K562 (cell line): ENCODE measurements around the gene ZNF865. TPM values are rescaled to one million over a fixed set of nuclear protein-coding genes. Genes with fewer than 3 reads are reported as not detected.
A peak's percentile ranks its signal among the peaks of the same experiment; 100 is the strongest.

Experiments used
- ATAC-seq: fragments of 200-7000 bp; cut with Tn5 transposase; 3 replicates; pipeline ENCODE4 v1.9.1; 2020; ENCODE audit warnings: moderate library complexity
- BruUV-seq: library from RNA; stranded (reverse); fragments of 400-500 nt; replicated peaks from 2 replicates; lab custom pipeline; 2021; lab: Mats Ljungman, UMichigan
- CTCF ChIA-PET: fragments of 300-600 bp; formaldehyde crosslinking; extraction: SDS; loops from one replicate; lab custom pipeline; 2021; ENCODE audit warnings: low intra/inter-chr PET ratio; lab: Yijun Ruan, JAX
- POLR2A ChIA-PET: fragments of 300-600, 350-650 bp; sonication (Branson Sonifier 250); formaldehyde crosslinking; extraction: SDS; loops from one replicate; lab custom pipeline; 2021; ENCODE audit warnings: antibody characterized with exemption, inconsistent platforms; lab: Yijun Ruan, JAX
- DNase-seq, 4 experiments: peaks; one replicate each; pipeline versions ENCODE4 v3.0.0 to v3.0.0-alpha.2; 2011 to 2018; ENCODE audit warnings: low spot score in 3 of 4, mixed read lengths in 3 of 4; ENCODE audit errors: extremely low read depth in 1 of 4
- FAIRE-seq: peaks from 2 replicates; lab custom pipeline; 2011; peaks lifted over from hg19 to GRCh38; lab: Jason Lieb, UNC
- H2AFZ ChIP-seq: 2 replicates; pipeline ENCODE4 v1.6.0; 2011; ENCODE audit warnings: low read depth, low read length, control low read depth, inconsistent platforms
- H3K27ac ChIP-seq: fragments of 200-600 bp; 3 replicates; pipeline ENCODE4 v1.8.0; 2011; ENCODE audit warnings: low read depth, mild to moderate bottlenecking, control low read depth, inconsistent platforms, low read length, moderate library complexity, mixed read lengths; ENCODE audit errors: extremely low read depth
- H3K27me3 ChIP-seq, 2 experiments: fragments of 300-600 bp in 1 of 2; 2 replicates in 1 of 2; 3 replicates in 1 of 2; pipeline versions ENCODE4 v1.6.0 to v1.8.0; 2011; ENCODE audit warnings: inconsistent platforms in 2 of 2, low read length in 2 of 2, mild to moderate bottlenecking in 1 of 2, mixed read lengths in 1 of 2, moderate library complexity in 1 of 2; ENCODE audit not compliant: control insufficient read depth in 2 of 2, insufficient read depth in 2 of 2
- H3K36me3 ChIP-seq: fragments of 300-600 bp; 3 replicates; pipeline ENCODE4 v1.8.0; 2011; ENCODE audit warnings: mild to moderate bottlenecking, low read length, inconsistent platforms; ENCODE audit not compliant: control insufficient read depth, insufficient read depth
- H3K4me1 ChIP-seq, 2 experiments: fragments of 200-600 bp in 1 of 2; replicated peaks in 1 of 2; 2 replicates in 1 of 2; 3 replicates in 1 of 2; pipeline versions ENCODE4 v1.5.1 to v1.8.0; 2011; ENCODE audit warnings: inconsistent platforms in 2 of 2, low read length in 2 of 2, mild to moderate bottlenecking in 1 of 2, mixed read lengths in 1 of 2, moderate library complexity in 1 of 2; ENCODE audit not compliant: control insufficient read depth in 2 of 2, insufficient read depth in 2 of 2
- H3K4me2 ChIP-seq: 2 replicates; pipeline ENCODE4 v1.6.1; 2011; ENCODE audit warnings: low read length, control low read depth, inconsistent platforms, mixed read lengths; ENCODE audit not compliant: insufficient read depth
- H3K4me3 ChIP-seq: fragments of 200-600 bp; sonication (generic), shearing (Covaris generic); 2 replicates; pipeline ENCODE4 v1.5.1; 2016; ENCODE audit warnings: control low read depth, inconsistent platforms
- H3K79me2 ChIP-seq: fragments of 200-600 bp; 3 replicates; pipeline ENCODE4 v1.8.0; 2011; ENCODE audit warnings: low read length, inconsistent platforms; ENCODE audit not compliant: control insufficient read depth, insufficient read depth
- H3K9ac ChIP-seq, 2 experiments: 2 replicates each; pipeline versions ENCODE4 v1.6.0 to v1.6.1; 2011; ENCODE audit warnings: low read depth in 2 of 2, low read length in 2 of 2, control low read depth in 1 of 2, inconsistent platforms in 1 of 2, mild to moderate bottlenecking in 1 of 2, mixed read lengths in 1 of 2; ENCODE audit not compliant: insufficient read depth in 1 of 2
- H3K9me1 ChIP-seq: one replicate; pipeline ENCODE4 v1.6.0; 2011; ENCODE audit warnings: inconsistent platforms, mild to moderate bottlenecking, low read length, moderate library complexity; ENCODE audit not compliant: control insufficient read depth, insufficient read depth
- H3K9me3 ChIP-seq: replicated peaks from 2 replicates; pipeline ENCODE4 v1.5.1; 2011; ENCODE audit warnings: low read depth, low read length, inconsistent platforms; ENCODE audit not compliant: control insufficient read depth, insufficient read depth
- H4K20me1 ChIP-seq: replicated peaks from 2 replicates; pipeline ENCODE4 v1.6.1; 2011; ENCODE audit warnings: low read length, inconsistent platforms, mixed read lengths; ENCODE audit not compliant: control insufficient read depth, insufficient read depth
- ADNP ChIP-seq: fragments of 200-800 bp; sonication (Bioruptor generic); IDR thresholded peaks from 2 replicates; pipeline ENCODE4 v1.6.1; 2016; ENCODE audit warnings: missing genetic modification characterization, missing compliant biosample characterization
- CHCHD3 ChIP-seq: fragments of 250-450 bp; sonication (Bioruptor Pico); IDR thresholded peaks from 2 replicates; pipeline ENCODE4 v2.1.2; 2022; ENCODE audit warnings: mild to moderate bottlenecking
- GTF2A2 ChIP-seq: IDR thresholded peaks from 2 replicates; pipeline ENCODE4 v1.6.1; 2016; ENCODE audit warnings: mild to moderate bottlenecking, missing genetic modification characterization, missing compliant biosample characterization
- LEF1 ChIP-seq: fragments of 450-650 bp; IDR thresholded peaks from 2 replicates; pipeline ENCODE4 v1.6.1; 2016; ENCODE audit warnings: mild to moderate bottlenecking
- NFIC ChIP-seq: fragments of 450-650 bp; IDR thresholded peaks from 2 replicates; pipeline ENCODE4 v1.6.1; 2017; ENCODE audit warnings: mild to moderate bottlenecking, inconsistent platforms
- RBM39 ChIP-seq: fragments of 200-400 bp; formaldehyde crosslinking; optimal IDR thresholded peaks from 2 replicates; pipeline ENCODE3; 2018; ENCODE audit warnings: low read depth, low read length
- SIN3B ChIP-seq: fragments of 450-650 bp; IDR thresholded peaks from 2 replicates; pipeline ENCODE4 v1.6.1; 2017; ENCODE audit warnings: low read depth, mild to moderate bottlenecking, moderate library complexity
- SMAD1 ChIP-seq: fragments of 150-350 bp; IDR thresholded peaks from 2 replicates; pipeline ENCODE4 v1.6.1; 2014; ENCODE audit warnings: low read length, low read depth; ENCODE audit not compliant: partially characterized antibody
- SRSF3 ChIP-seq: fragments of 200-400 bp; formaldehyde crosslinking; IDR thresholded peaks from 2 replicates; pipeline ENCODE4 v1.6.1; 2016; ENCODE audit warnings: mild to moderate bottlenecking, low read length, moderate library complexity; ENCODE audit not compliant: insufficient read depth
- TAF9B ChIP-seq: fragments of 450-650 bp; IDR thresholded peaks from 2 replicates; pipeline ENCODE4 v1.6.1; 2018; ENCODE audit warnings: mild to moderate bottlenecking; ENCODE audit not compliant: partially characterized antibody
- TRIM24 ChIP-seq, 2 experiments: fragments of 450-650 bp; IDR thresholded peaks; 2 replicates each; pipeline ENCODE4 v1.6.1; 2016
- XRCC3 ChIP-seq: fragments of 450-650 bp; IDR thresholded peaks from 2 replicates; pipeline ENCODE4 v1.6.1; 2017; ENCODE audit warnings: mild to moderate bottlenecking, moderate library complexity
- ZBTB1 ChIP-seq: sonication (generic); formaldehyde crosslinking; IDR thresholded peaks from 2 replicates; pipeline ENCODE4 v1.8.1; 2023; ENCODE audit warnings: missing genetic modification reagents, low read depth, mild to moderate bottlenecking, borderline replicate concordance
- ZBTB17 ChIP-seq: fragments of 450-650 bp; formaldehyde crosslinking; IDR thresholded peaks from 2 replicates; pipeline ENCODE4 v1.4.0; 2020; ENCODE audit warnings: mild to moderate bottlenecking
- ZKSCAN3 ChIP-seq: fragments of 250-450 bp; sonication (Bioruptor Pico); IDR thresholded peaks from 2 replicates; pipeline ENCODE4 v1.4.0; 2020
- ZNF431 ChIP-seq: sonication (generic); formaldehyde crosslinking; IDR thresholded peaks from 2 replicates; pipeline ENCODE4 v1.8.0; 2022; ENCODE audit warnings: mild to moderate bottlenecking, missing genetic modification reagents
- ZNF583 ChIP-seq: fragments of 250-450 bp; sonication (Bioruptor Pico); IDR thresholded peaks from 2 replicates; pipeline ENCODE4 v1.4.0; 2020
- ZNF77 ChIP-seq: fragments of 250-450 bp; sonication (Bioruptor Pico); IDR thresholded peaks from 2 replicates; pipeline ENCODE4 v1.5.0; 2020
- WGBS: fragments of 100-300 bp; shearing (Covaris generic); methylation state at CpG from one replicate; pipeline ENCODE4 v1.1.6; 2016; ENCODE audit warnings: low coverage, mixed read lengths; ENCODE audit not compliant: insufficient coverage; ENCODE audit errors: missing lambda C conversion rate; 5-methylcytosine and 5-hydroxymethylcytosine counted together
- in situ Hi-C: fragments of 300-500 bp; cut with MboI; formaldehyde crosslinking; loops from 4 replicates; pipeline ENCODE4 v1.15.0; 2018; ENCODE audit warnings: inconsistent platforms, mixed read lengths
- intact Hi-C: fragments of 100-400 bp; cut with micrococcal nuclease; formaldehyde crosslinking; loops from 2 replicates; pipeline ENCODE4 v1.14.2; 2022
- polyA plus RNA-seq, 8 experiments: library from polyadenylated mRNA; depleted of rRNA in 4 of 8; stranded (reverse) in 5 of 8; unstranded in 3 of 8; fragments of >200 nt; fragmentation: Nextera tagmentation in 2 of 8; fragmentation: Illumina TruSeq in 1 of 8; extraction: Ambion mirVana in 2 of 8; extraction: Trizol in 1 of 8; gene quantifications; 2 replicates each; pipeline versions ENCODE4 v1.2.1 to v1.2.3, GENCODE V29; 2011 to 2014; ENCODE audit warnings: inconsistent platforms in 1 of 8, missing spikeins in 1 of 8
- total RNA-seq, 7 experiments: library from RNA; depleted of rRNA in 6 of 7; stranded (reverse); fragments of >200 nt in 6 of 7; fragmentation: Illumina TruSeq in 2 of 7; extraction: Trizol in 2 of 7; gene quantifications; 2 replicates each; pipeline versions ENCODE4 v1.2.1 to v1.2.3, GENCODE V29; 2011 to 2021; ENCODE audit warnings: low replicate concordance in 1 of 7
- TF ChIP-seq, protein P1 (sequence below): fragments of 450-650 bp; IDR thresholded peaks from 2 replicates; pipeline ENCODE4 v1.6.1; 2016
- TF ChIP-seq, protein P2 (sequence below): sonication (generic); formaldehyde crosslinking; IDR thresholded peaks from 2 replicates; pipeline ENCODE4 v1.8.0; 2022; ENCODE audit warnings: missing genetic modification reagents, mild to moderate bottlenecking, moderate library complexity, borderline replicate concordance

The ZNF865 gene
- total and polyA plus RNA-seq, 9 of the 15 experiments (the other 6 are each of a cell fraction or from before 2014, with no cell fraction given), result 0.40 to 18.8 (median 1.6) TPM; not detected in 2

DNA sequence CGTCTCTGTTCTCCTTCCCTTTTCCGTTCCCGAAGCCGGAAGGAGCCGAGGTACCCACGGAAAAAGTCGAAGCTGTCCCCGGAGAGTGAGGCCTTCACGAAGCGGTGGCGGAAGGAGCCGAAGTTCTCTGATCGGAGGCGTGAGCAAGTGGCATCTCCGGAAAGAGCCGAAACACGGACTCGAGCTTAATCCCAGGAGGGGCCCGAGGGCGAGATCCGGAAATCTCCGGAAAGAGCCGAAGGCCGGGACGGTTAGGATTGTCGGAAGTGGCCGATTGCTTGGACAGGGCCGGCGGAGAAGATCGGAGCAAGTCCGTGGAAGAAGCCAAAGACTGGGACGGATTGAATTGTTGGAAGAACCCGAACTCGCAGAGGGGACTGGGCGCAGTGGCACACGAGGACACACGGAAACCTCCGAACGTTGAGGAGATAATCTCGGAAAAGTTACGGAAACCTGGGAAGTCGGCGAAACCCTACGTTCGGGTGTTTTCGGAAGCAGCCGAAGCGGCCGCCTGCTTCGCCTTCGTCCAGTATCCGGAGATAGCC is 48.9 kb downstream of the ZNF865 start:
- POLR2A ChIA-PET, result interaction anchor here (0.5 to 1.6 kb wide), 26 partner anchors 9 to 514 kb away, joined by 3 to 11 read pairs (median 3); partner anchors contain the start of genes FIZ1, NAT14, UBE2S and ZNF581
- no TSS peak for BruUV-seq
- FAIRE-seq (peak; percentile 100), ATAC-seq (peak; percentile 91), DNase-seq (peak; percentile 71 to 99 (median 82))
- Histone ChIP-seq H3K4me3 (peak overlapping the region; percentile 70), H2AFZ (peak overlapping the region; percentile 97), H3K27me3 (no peaks in the 10 kb centered on the region), H3K9me1 (peaks cover 6% of the 10 kb centered on the region), H3K79me2 (peaks cover 52% of the 10 kb centered on the region), H3K27ac (peak overlapping the region; percentile 100), H3K4me1 (peaks cover 22 to 59% of the 10 kb centered on the region in 2 experiments; a peak in 4 of 5 replicates), H3K36me3 (peaks cover 64% of the 10 kb centered on the region), H3K9ac (peak overlapping the region; percentile 99), H3K4me2 (peak overlapping the region; percentile 99), H3K9me3 (no peaks in the 10 kb centered on the region), H4K20me1 (peaks cover 35% of the 10 kb centered on the region)
- in situ Hi-C loops, result no loop called here
- WGBS, result under 1% methylated on average over 41 of the region's 52 CpGs
- CTCF ChIA-PET, result interaction anchor here (0.7 to 2.8 kb wide), 6 partner anchors 10 to 138 kb away, joined by 3 to 27 read pairs (median 5); partner anchors contain the start of gene ZNF580
- intact Hi-C loops, result no loop called here
- no peak for TF ChIP-seq RBM39
- no peak for TF ChIP-seq TAF9B
- TF ChIP-seq GTF2A2 (tag), result no peak
- no peak for TF ChIP-seq ZBTB17
- TF ChIP-seq LEF1, result no peak
- TF ChIP-seq NFIC, result no peak
- no peak for TF ChIP-seq ZNF77 (CRISPR knock-in tag)
- TF ChIP-seq, protein P1, sequence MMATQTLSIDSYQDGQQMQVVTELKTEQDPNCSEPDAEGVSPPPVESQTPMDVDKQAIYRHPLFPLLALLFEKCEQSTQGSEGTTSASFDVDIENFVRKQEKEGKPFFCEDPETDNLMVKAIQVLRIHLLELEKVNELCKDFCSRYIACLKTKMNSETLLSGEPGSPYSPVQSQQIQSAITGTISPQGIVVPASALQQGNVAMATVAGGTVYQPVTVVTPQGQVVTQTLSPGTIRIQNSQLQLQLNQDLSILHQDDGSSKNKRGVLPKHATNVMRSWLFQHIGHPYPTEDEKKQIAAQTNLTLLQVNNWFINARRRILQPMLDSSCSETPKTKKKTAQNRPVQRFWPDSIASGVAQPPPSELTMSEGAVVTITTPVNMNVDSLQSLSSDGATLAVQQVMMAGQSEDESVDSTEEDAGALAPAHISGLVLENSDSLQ, result peak; percentile 77
- no peak for TF ChIP-seq SMAD1
- no peak for TF ChIP-seq TRIM24 (IDR thresholded peaks at IDR 0.05)
- no peak for TF ChIP-seq SIN3B
- TF ChIP-seq ZKSCAN3 (CRISPR knock-in tag), result no peak
- no peak for TF ChIP-seq ZNF431
- TF ChIP-seq, protein P2, sequence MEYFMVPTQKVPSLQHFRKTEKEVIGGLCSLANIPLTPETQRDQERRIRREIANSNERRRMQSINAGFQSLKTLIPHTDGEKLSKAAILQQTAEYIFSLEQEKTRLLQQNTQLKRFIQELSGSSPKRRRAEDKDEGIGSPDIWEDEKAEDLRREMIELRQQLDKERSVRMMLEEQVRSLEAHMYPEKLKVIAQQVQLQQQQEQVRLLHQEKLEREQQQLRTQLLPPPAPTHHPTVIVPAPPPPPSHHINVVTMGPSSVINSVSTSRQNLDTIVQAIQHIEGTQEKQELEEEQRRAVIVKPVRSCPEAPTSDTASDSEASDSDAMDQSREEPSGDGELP, result no peak; the same call in 1 of the 2 replicates
- no peak for TF ChIP-seq SRSF3
- no peak for TF ChIP-seq ZBTB1 (CRISPR knock-in tag)
- TF ChIP-seq ADNP (tag), result no peak
- no peak for TF ChIP-seq ZNF583
- TF ChIP-seq XRCC3, result no peak
- TF ChIP-seq CHCHD3, result no peak
